ENCODE data around the gene LDOC1.

GRCh38 chrX:141180851-141181250 lies 3.9 kb upstream of the LDOC1 start:
- TF ChIP-seq SP1 (IDR thresholded peaks at IDR 0.05; ENCODE audit: low read depth, low read length) (no peak), POLR2AphosphoS5 (IDR thresholded peaks at IDR 0.05; ENCODE audit: low read depth, low read length) (no peak), CTCF (IDR thresholded peaks at IDR 0.05; ENCODE audit: control extremely low read depth in 1 of 3, insufficient read depth in 1 of 3, low read depth in 1 of 3, low read length in 3 of 3) (no peak), EZH2 (IDR thresholded peaks at IDR 0.05; ENCODE audit: low read depth, low read length, severe bottlenecking) (no peak), RAD21 (IDR thresholded peaks at IDR 0.05 in 1 of 2, conservative IDR thresholded peaks at IDR 0.05 in 1 of 2; ENCODE audit: low read depth in 2 of 2, low read length in 2 of 2) (no peak), EP300 (IDR thresholded peaks at IDR 0.05; ENCODE audit: borderline replicate concordance in 1 of 2, low read depth in 2 of 2, low read length in 2 of 2) (no peak), CBX5 (IDR thresholded peaks at IDR 0.05; ENCODE audit: low read depth, low read length) (no peak), JUN (IDR thresholded peaks at IDR 0.05; ENCODE audit: low read depth, low read length) (no peak), POU5F1 (IDR thresholded peaks at IDR 0.05; ENCODE audit: low read depth, low read length) (no peak)

Measured in H1 (cell line).